RPMI7951 (cell line): ENCODE results near the gene ATP2A3. TPM values are rescaled to one million over a fixed set of nuclear protein-coding genes. Genes with fewer than 3 reads are reported as not detected.
A peak's percentile ranks its signal among the peaks of the same experiment; 100 is the strongest.

Experiments used
- DNase-seq: peaks from one replicate; pipeline ENCODE4 v3.0.0-alpha.2; 2012; ENCODE audit warnings: low read depth
- total RNA-seq: library from RNA; depleted of rRNA; stranded (reverse); fragments of >200 nt; shearing (Covaris generic); gene quantifications from 2 replicates; pipeline ENCODE4 v1.2.3, GENCODE V29; 2014; rRNA removed

Gene ATP2A3
- total RNA-seq, 1 experiment from 2014 or later, result 0.96 TPM

DNA sequence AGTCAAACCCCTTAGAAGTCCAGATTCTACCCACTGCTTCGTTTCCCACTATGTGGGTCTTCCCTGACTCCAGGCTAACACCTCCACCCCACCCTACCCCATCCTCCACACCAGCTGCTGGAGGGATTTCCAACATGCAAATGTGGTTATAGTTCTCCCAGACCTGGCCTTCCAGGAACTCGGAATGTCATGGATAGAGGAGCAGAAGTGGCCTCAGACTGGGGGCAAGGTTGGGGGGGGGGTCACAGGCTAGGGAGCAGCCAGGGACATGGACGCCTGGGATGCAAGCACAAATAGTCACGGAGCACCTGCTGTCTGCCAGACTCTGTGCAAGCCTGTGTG is 73.4 kb downstream of the ATP2A3 start:
- no peak for DNase-seq

DNA sequence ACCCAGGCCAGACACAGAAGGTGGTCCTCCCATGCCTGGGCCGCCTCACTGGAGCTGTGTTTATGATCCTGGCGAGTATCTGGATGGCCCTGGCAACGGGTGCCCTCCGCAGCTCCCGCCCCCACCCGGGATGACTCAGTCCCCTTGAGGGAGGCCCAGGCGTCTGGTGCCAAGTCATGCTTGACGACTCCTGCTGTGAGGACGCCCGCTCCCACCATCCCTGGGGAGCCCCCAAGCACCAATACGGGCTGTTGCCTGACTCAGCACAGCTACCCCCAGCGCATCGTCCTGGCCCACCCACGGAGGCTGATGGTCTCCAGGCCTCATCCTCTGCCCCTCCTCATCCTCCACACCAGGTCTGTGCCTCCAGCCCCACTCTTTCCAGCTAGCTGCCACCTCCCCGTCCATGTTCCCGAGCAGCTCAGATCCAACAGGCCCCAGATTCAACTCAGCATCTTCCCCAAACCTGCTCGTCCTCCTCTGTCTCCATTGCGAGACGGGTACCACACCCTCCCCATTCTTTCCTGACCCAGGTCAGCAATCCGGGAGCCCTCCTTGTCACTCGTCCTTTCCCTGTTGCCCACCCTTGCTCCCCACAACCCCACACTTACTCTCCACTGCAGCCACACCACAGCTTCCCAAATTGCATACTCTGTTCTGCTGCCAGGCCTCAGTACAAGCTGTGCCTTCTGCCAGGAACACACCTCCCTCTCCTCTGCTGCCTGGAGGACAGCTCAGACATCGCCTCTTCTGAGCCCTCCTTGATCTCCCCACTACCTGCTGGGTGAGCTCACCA is 74.0 kb downstream of the ATP2A3 start:
- DNase-seq, result peak; percentile 85

DNA sequence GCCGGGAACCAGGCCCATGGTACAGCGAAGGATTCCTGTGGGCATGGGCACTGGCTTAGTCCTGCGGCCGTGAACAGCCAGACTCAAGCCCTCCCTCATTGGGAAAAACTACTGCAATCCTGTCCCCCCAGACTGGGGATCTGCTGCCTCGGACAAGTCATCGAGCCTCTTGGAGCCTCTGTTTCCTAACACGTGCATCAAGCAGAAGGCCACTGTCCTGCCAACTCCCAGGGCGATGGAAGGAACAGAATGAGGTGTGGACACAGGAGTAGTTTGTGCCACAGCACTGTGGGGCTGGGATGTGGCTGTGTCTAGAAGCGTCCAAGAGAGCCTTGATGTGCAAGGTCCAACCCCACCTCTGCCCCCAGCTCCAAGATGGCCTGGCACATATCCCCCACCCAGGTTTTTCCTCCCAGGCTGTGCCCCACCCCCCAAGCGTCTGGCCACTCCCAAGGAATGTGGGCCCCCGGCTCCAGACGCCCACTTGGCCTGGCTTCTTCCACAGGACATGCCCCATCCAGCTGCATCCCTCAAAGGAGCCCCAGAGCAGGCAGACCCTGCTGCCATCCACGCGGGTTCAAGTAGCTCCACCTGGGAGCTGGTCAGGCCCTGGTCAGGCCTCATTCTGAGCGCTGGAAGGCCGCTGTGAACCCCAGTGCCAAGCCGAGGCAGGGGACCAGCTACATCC is 74.8 kb downstream of the ATP2A3 start:
- DNase-seq, result no peak

DNA sequence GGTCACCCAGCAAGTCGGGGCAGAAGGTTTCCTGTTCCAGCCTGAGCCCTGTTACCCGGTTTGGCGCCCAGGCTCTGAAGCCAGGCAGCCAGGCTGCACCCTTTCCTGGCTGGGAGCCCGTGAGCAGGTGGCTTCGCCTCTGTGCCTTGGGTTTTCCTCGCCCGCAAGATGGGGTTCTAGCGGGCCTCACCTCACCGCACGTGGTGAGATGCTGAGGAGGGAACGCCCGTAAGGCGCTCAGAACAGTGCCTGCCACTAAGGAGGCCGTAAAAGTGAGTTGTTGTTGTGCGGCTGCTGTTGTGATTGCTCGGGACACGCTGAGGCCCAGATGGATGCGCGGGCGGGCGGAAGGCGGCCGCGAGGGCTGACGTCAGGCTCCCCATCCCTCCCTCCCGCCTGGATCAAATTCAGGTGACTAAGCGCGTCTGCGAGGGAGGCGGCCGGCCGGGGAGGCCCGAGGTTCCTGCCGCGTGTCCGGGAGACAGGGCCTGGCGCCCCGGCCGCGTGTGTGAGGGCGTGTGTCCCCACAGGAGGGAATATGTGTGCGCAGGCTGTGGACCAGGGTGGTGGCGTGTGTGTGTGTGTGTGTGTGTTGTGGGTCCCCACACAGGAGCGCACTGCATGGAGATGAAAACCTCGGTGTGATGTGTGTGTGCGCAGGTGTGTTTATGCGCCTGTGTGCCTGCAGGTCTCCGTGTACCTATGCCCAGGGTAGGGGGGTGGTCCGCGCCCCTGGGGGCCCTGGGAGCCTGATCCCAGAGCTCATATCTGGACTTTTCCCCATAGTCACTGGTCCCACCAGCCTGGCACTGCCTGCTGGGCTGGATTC is 75.7 kb downstream of the ATP2A3 start:
- no peak for DNase-seq

DNA sequence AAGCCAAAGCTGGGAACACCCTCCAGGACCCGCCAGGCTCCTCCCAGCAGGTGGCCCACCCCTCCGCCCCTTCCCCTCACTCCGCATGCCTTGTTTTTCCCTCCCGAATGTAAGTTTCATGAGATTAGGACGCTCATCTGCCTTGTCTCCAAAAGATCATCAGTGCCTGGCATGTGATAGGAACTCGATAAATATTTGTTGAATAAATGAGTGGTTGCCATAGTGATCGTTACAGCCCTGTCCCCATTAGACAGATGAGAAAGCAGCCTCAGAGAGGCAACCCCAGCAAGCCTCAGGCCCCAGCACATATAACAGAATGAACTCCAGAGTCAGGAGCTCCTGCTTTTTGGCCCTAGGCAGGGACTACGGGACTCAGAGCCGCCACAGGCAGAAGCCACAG is 76.4 kb downstream of the ATP2A3 start:
- DNase-seq, result no peak

DNA sequence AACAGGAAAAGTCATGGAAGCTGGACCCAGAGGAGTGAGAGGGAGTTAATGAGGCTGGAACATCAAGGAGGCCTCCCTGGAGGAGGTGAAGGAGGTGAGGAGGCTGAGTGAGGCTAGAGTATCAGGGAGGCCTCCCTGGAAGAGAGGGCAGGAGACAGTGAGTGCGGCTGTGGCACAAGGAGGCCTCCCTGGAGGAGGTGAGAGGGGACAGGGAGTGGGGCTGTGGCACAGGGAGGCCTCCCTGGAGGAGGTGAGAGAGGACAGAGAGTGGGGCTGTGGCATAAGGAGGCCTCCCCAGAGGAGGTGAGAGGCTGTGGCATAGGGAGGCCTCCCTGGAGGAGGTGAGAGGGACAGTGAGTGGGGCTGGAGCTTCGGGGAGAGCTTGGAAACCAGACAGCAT is 76.8 kb downstream of the ATP2A3 start:
- DNase-seq, result no peak

DNA sequence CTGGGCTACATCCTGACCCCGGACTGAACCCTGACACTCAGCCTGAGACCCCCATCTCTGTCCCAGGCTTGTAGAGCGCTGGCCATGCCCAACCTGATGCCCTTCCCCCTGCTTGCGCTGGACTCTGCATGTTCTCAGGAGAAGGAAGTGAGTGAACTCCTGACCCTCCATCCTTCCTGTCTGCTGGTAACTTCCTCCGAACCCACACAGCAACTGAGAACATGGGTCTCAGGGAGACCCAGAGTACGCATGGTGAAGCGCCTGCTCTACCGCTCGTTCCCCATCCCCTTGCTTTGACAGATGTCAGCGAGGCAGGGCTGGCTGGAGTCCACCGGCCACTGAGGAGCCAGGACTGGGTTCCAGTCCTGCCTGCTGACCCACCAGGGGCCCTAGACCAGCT is 77.5 kb downstream of the ATP2A3 start:
- no peak for DNase-seq

DNA sequence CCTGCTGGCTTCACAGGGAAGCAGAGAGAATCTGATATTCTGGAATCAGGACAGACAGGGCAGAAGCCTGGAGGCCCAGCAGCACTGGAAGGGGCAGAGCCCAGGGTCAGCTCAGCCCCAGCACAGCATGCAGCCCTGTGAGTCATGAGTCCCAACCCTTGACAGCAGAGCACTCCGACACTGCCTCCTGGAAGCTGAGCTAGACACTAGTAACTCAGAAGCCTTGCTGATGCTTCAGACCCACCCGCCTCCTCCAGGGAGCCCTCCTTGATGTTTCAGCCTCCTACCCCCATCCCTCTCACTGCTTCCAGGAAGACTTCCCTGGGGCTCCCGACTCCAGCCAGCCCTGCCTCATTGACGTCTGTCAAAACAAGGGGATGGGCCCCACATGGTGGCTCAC is 78.3 kb downstream of the ATP2A3 start:
- peak; percentile 42 for DNase-seq

DNA sequence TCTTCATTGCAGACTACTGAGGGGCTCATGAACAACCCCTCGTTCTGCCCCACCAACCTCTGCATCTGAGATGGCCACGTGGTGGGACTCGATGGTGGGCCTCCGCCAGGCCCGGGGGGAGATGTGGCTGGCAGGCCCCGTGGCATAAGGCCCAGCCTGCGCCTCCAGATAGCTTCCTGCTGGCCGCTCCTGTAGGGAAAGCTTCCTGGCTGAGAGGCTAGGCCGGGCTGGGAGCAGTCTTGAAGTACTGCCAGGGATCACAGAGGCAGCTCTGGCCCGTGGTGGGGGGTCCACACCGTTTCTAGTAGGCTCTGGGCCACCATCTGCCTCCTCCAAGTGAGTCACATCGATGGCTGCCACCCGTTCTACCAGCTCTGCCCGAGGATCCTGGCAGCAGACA is 79.0 kb downstream of the ATP2A3 start:
- no peak for DNase-seq

DNA sequence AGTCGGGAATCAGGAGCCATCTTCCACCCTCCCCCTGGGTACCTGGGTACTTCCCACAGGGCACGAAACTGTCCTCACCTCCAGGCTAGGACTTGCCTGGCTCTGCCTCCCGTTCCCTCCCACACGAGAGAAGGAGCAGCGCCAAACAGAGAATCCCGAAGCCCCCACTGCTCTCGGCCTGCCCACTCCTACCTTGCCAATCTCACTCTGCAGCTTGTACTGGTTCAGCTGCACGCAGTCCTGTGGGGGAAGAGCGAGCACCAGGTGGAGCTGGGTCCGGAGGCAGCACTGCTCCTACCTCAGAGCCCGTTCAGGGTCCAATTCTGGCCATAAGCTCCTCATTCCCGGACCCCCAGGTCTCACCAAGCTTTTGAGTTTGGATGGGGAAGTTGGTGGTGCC is 80.0 kb downstream of the ATP2A3 start:
- no peak for DNase-seq

DNA sequence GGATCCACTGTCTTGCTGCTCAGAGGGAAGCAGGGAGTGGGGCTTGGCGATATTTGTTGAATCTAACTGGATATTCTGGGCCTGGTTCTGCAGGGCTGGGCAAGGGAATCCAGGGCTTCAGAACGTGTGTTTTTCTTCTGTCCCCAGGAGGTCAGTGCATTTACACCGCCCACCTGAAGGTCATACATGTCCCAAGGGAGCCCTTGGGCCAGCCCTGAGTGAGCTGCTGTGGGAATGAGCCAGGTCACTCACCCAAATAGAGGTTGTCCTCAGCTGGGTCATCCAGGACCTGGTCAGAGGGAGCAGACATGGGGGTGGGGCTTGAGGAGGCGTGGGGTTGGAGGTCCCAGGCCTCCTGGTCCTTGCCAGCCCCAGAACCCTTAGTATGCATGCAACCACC is 82.0 kb downstream of the ATP2A3 start:
- DNase-seq, result no peak

DNA sequence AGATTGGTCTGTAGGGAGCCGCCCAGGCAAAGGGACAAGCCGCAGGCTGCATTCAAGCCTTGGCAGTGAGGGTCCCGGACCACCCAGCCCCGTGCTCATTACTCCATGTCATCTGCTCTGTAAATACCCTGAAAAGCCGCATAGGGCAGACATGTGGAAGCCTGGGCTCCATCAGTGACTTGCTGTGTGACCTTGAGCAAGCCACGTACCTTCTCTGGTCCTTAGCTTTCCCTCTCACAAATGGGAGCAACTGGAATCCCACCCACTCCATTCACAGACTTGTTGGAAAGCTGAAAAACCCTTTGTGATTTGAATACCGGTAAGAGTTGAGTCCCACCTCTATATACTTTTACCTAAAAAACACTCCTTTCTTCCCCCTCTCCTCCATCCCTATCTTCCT is 83.3 kb downstream of the ATP2A3 start:
- no peak for DNase-seq

DNA sequence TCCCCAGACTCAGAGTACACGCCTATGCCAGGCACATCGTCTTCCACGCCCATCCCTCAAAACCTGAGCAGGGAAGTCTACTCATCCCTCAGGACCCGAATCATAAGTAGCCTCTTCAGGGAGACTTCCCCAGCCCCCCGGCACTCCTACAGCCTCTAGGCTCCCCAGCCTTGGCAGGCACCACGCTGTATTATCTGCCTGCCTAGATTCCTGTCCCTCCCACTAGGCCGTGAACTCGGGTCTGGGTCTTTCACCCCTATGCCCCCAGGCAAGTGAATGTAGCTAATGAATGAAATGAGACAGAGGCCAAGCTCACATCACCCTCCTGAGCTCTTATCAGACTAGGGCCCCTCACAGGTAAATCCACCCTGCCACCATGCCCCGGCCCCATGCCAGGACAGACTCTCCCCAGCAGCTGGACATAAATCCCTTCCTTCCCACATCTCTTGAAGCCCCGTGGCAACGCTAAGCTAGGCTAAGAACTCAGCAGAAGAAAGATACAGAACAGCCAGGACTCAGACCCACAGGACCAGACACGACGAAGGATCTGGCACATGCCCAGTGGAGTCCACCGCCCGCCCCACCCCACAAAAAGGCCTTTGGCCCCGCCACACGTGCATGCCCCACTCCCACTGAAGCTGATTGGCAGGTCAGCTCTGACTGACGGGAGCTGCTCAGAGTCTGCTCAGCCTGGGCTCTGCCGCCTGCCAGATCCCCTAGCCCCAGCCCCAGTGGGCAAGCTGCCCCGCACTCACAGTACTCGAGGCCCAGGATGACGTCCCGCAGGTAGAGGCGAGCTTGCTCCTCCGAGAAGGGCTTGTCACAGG is 84.4 kb downstream of the ATP2A3 start:
- no peak for DNase-seq

DNA sequence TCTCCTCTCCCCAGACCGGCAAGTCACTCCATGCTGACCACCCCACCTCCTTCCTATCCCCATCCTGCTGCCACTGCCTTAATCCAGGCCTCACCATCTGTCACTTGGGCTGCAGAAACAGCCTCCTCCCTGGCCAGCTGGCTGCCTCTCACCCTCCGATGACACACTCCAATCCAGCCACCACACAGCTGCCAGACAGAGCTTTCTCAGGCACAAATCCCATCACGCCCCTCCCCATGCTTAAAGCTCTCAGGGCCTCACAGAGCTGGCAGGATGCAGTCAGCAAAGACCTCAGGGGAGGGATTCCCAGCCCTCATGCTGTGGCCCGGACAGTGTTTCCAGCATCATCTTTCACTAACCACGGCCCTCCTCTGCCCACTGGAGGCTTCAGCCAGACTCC is 85.1 kb downstream of the ATP2A3 start:
- DNase-seq, result peak; percentile 63

DNA sequence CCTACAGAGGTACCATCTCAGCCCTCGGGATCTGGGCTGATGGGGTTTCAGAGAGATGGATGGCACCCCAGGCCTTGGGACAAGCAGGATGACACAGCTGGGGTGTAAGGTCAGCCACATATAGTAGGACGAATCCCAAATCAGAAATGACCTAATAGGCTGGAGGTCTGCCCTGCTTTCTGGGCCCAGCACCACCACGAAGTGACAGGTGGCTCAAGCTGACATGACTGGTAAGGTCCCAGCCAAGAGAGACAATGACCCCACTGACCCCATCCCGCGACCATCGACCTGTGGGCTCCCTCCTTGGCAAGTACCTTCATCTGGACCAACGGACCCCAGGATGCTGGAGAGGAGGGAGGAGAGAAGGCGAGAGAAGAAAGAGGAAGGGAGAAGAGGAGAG is 87.0 kb downstream of the ATP2A3 start:
- DNase-seq, result no peak

DNA sequence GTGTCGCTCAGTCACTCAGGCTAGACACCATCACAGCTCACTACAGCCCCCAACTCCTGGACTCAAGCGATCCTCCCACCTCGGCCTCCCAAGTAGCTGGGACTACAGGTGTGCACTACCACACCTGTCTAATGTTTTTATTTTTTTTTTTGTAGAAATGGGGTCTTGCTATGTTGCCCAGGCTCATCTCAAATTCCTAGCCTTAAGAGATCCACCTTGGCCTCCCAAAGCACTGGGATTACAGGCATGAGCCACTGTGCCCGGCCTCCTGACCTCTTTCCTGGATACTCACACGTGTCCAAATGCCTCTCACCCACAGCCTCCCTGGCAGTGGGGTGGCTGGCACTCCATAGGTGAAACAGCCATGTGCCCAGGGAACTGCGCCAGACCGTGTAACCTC is 88.9 kb downstream of the ATP2A3 start:
- no peak for DNase-seq

Other genes starting within 250 kb of the ATP2A3 start
- gene HASPIN, start 240.5 kb downstream of the ATP2A3 start, total RNA-seq, result 11.7 and 14.2 TPM in 2 replicates
- 56.0 and 66.8 TPM in 2 replicates for gene ITGAE, start 163.2 kb downstream of the ATP2A3 start, total RNA-seq
- 7.9 and 9.7 TPM in 2 replicates for gene NCBP3, start 118.2 kb downstream of the ATP2A3 start, total RNA-seq
- gene CAMKK1, start 71.4 kb downstream of the ATP2A3 start, total RNA-seq, result 1.2 and 2.3 TPM in 2 replicates
- not detected in 2 replicates for gene P2RX1, start 48.0 kb downstream of the ATP2A3 start, total RNA-seq
- 9.3 and 11.8 TPM in 2 replicates for gene ZZEF1, start 178.6 kb upstream of the ATP2A3 start, total RNA-seq
- 11.7 and 16.9 TPM in 2 replicates for gene CYB5D2, start 178.8 kb upstream of the ATP2A3 start, total RNA-seq